ENCODE data around the gene NPAS2.

Gene NPAS2

GRCh38 chr2:100819370-100820272 is at the start of gene NPAS2:
Gene NPAS2, plus strand, starts transcription at chr2:100820139. Its CDS starts 84,616 bp downstream, at chr2:100904755.
- no peak for DNase-seq (ENCODE audit: low spot score)

GRCh38 chr2:100771125-100771524 is 48.8 kb upstream of the NPAS2 start:
- DNase-seq (ENCODE audit: low spot score) = no peak

- DNase-seq (ENCODE audit: low spot score) = no peak
These were observed 46.4 kb upstream of the NPAS2 start for GRCh38 chr2:100773538-100773937.

- DNase-seq (ENCODE audit: low spot score) = no peak
These were observed 43.5 kb upstream of the NPAS2 start for GRCh38 chr2:100776445-100776844.

- no peak for DNase-seq (ENCODE audit: low spot score)
These were observed 41.1 kb upstream of the NPAS2 start for GRCh38 chr2:100778637-100779450.

- no peak for DNase-seq (ENCODE audit: low spot score)
These were observed 40.1 kb upstream of the NPAS2 start for GRCh38 chr2:100779908-100780202.

- no peak for DNase-seq (ENCODE audit: low spot score)
These were observed 39.5 kb upstream of the NPAS2 start for GRCh38 chr2:100780203-100781008.

GRCh38 chr2:100781009-100781325 is 39.0 kb upstream of the NPAS2 start:
- no peak for DNase-seq (ENCODE audit: low spot score)

- DNase-seq (ENCODE audit: low spot score) = no peak
These were observed 38.2 kb upstream of the NPAS2 start for GRCh38 chr2:100781523-100782379.

GRCh38 chr2:100782380-100782878 is 37.5 kb upstream of the NPAS2 start:
- DNase-seq (ENCODE audit: low spot score) = no peak

- DNase-seq (ENCODE audit: low spot score) = no peak
These were observed 36.0 kb upstream of the NPAS2 start for GRCh38 chr2:100783987-100784386.

- no peak for DNase-seq (ENCODE audit: low spot score)
These were observed 35.3 kb upstream of the NPAS2 start for GRCh38 chr2:100784681-100785080.

GRCh38 chr2:100785626-100786296 is 34.2 kb upstream of the NPAS2 start:
- no peak for DNase-seq (ENCODE audit: low spot score)

- no peak for DNase-seq (ENCODE audit: low spot score)
These were observed 33.7 kb upstream of the NPAS2 start for GRCh38 chr2:100786297-100786658.

GRCh38 chr2:100786985-100787384 is 33.0 kb upstream of the NPAS2 start:
- DNase-seq (ENCODE audit: low spot score) = no peak

GRCh38 chr2:100789361-100789760 is 30.6 kb upstream of the NPAS2 start:
- no peak for DNase-seq (ENCODE audit: low spot score)

GRCh38 chr2:100791294-100791935 is 28.5 kb upstream of the NPAS2 start:
- no peak for DNase-seq (ENCODE audit: low spot score)

GRCh38 chr2:100791936-100792308 is 28.0 kb upstream of the NPAS2 start:
- no peak for DNase-seq (ENCODE audit: low spot score)

- no peak for DNase-seq (ENCODE audit: low spot score)
These were observed 26.7 kb upstream of the NPAS2 start for GRCh38 chr2:100793220-100793619.

- no peak for DNase-seq (ENCODE audit: low spot score)
These were observed 26.0 kb upstream of the NPAS2 start for GRCh38 chr2:100793982-100794381.
